PFSK-1 (cell line): ENCODE results near the gene GSDME. TPM values are rescaled to one million over a fixed set of nuclear protein-coding genes. Genes with fewer than 3 reads are reported as not detected.

ENCODE experiments used
- FOXP2 ChIP-seq: optimal IDR thresholded peaks from 2 replicates; pipeline ENCODE3; 2011; ENCODE audit warnings: borderline replicate concordance, control low read depth, inconsistent platforms; ENCODE audit not compliant: insufficient read depth; ENCODE audit errors: extremely low read length, extremely low read depth
- POLR2AphosphoS5 ChIP-seq: IDR thresholded peaks from 2 replicates; pipeline ENCODE4 v1.6.1; 2012; ENCODE audit warnings: low read depth, mild to moderate bottlenecking, control low read depth, low read length, moderate library complexity
- SIN3A ChIP-seq: IDR thresholded peaks from 2 replicates; pipeline ENCODE4 v1.6.1; 2012; ENCODE audit warnings: mild to moderate bottlenecking, low read length, moderate library complexity, borderline replicate concordance; ENCODE audit not compliant: insufficient read depth
- TAF1 ChIP-seq: IDR thresholded peaks from 2 replicates; pipeline ENCODE4 v1.6.1; 2012; ENCODE audit warnings: low read length, control low read depth, borderline replicate concordance; ENCODE audit not compliant: insufficient read depth
- polyA plus RNA-seq: library from polyadenylated mRNA; unstranded; fragments of >200 nt; gene quantifications from one replicate; pipeline ENCODE4 v1.2.1, GENCODE V29; 2012; ENCODE audit warnings: low read depth, missing spikeins; ENCODE audit not compliant: insufficient read length
- TF ChIP-seq, protein P1 (sequence below), 2 experiments: IDR thresholded peaks; 2 replicates each; pipeline versions ENCODE4 v1.6.1 to v1.8.0; 2011 to 2012; ENCODE audit warnings: low read depth in 2 of 2, low read length in 2 of 2, control low read depth in 1 of 2, inconsistent platforms in 1 of 2, mild to moderate bottlenecking in 1 of 2, moderate library complexity in 1 of 2; ENCODE audit not compliant: insufficient read depth in 1 of 2

The GSDME gene
- not detected for polyA plus RNA-seq

GRCh38 chr7:24757353-24758275, at the start of gene GSDME:
TSS of gene GSDME (minus strand) at chr7:24757464. CDS start at chr7:24749774, 7,690 bp downstream.
- TF ChIP-seq SIN3A = no peak
- no peak for TF ChIP-seq TAF1
- TF ChIP-seq FOXP2 = no peak
- TF ChIP-seq, protein P1, sequence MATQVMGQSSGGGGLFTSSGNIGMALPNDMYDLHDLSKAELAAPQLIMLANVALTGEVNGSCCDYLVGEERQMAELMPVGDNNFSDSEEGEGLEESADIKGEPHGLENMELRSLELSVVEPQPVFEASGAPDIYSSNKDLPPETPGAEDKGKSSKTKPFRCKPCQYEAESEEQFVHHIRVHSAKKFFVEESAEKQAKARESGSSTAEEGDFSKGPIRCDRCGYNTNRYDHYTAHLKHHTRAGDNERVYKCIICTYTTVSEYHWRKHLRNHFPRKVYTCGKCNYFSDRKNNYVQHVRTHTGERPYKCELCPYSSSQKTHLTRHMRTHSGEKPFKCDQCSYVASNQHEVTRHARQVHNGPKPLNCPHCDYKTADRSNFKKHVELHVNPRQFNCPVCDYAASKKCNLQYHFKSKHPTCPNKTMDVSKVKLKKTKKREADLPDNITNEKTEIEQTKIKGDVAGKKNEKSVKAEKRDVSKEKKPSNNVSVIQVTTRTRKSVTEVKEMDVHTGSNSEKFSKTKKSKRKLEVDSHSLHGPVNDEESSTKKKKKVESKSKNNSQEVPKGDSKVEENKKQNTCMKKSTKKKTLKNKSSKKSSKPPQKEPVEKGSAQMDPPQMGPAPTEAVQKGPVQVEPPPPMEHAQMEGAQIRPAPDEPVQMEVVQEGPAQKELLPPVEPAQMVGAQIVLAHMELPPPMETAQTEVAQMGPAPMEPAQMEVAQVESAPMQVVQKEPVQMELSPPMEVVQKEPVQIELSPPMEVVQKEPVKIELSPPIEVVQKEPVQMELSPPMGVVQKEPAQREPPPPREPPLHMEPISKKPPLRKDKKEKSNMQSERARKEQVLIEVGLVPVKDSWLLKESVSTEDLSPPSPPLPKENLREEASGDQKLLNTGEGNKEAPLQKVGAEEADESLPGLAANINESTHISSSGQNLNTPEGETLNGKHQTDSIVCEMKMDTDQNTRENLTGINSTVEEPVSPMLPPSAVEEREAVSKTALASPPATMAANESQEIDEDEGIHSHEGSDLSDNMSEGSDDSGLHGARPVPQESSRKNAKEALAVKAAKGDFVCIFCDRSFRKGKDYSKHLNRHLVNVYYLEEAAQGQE (IDR thresholded peaks at IDR 0.05; ENCODE audit: insufficient read depth in 1 of 2, low read depth in 2 of 2, low read length in 2 of 2) = no peak
- no peak for TF ChIP-seq POLR2AphosphoS5

GRCh38 chr7:24802300-24802699, 45.0 kb upstream of the GSDME start:
- TF ChIP-seq, protein P1 (IDR thresholded peaks at IDR 0.05; ENCODE audit: insufficient read depth in 1 of 2, low read depth in 2 of 2, low read length in 2 of 2) = no peak
- TF ChIP-seq FOXP2 (no peak), POLR2AphosphoS5 (no peak), TAF1 (no peak), SIN3A (no peak)

GRCh38 chr7:24801883-24802282, 44.6 kb upstream of the GSDME start:
- no peak for TF ChIP-seq POLR2AphosphoS5
- TF ChIP-seq TAF1 = no peak
- TF ChIP-seq FOXP2 = no peak
- TF ChIP-seq, protein P1 (IDR thresholded peaks at IDR 0.05; ENCODE audit: insufficient read depth in 1 of 2, low read depth in 2 of 2, low read length in 2 of 2) = no peak
- TF ChIP-seq SIN3A = no peak

- TF ChIP-seq SIN3A = no peak
- TF ChIP-seq POLR2AphosphoS5 = no peak
- no peak for TF ChIP-seq TAF1
- TF ChIP-seq, protein P1 (IDR thresholded peaks at IDR 0.05; ENCODE audit: insufficient read depth in 1 of 2, low read depth in 2 of 2, low read length in 2 of 2) = no peak
- TF ChIP-seq FOXP2 = no peak
These were observed 43.4 kb upstream of the GSDME start for GRCh38 chr7:24800667-24801066.
